ENCODE results near the gene CACNA1C.

The CACNA1C gene

DNA sequence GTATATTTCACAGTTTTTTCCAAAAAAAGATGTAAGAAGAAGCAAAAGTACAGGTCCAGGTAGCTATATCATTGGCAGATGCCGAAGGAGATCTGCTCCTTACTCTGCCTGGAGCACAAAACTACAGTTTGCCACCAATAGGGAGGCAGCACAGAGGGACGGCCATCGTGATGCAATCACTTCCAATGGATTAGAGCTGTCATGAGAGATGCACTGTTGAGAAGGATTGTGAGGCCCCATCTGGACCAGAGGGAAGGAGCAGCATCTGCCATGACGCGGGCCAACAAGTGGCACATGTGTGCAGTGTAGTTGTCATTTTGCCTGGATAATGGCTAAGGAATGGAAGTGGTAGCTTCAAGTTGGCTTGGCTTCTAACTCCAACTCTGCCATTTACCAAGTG lies 423.2 kb downstream of the CACNA1C start:
- Histone ChIP-seq H3K4me3 (IDR thresholded peaks at IDR 0.05; ENCODE audit: insufficient read depth, low read depth, low read length) (no peak overlapping the region), H3K79me2 (ENCODE audit: insufficient read depth, low read depth) (no peaks in the 10 kb centered on the region), H3K27ac (no peak overlapping the region), H3K4me1 (ENCODE audit: low read depth, poor library complexity, severe bottlenecking) (no peaks in the 10 kb centered on the region), H4K20me1 (ENCODE audit: insufficient read depth) (no peaks in the 10 kb centered on the region), H3K27me3 (ENCODE audit: insufficient read depth, low read depth) (no peaks in the 10 kb centered on the region), H3K36me3 (ENCODE audit: insufficient read depth) (no peaks in the 10 kb centered on the region), H3K9ac (no peak overlapping the region), H3K4me2 (no peak overlapping the region), H2AFZ (ENCODE audit: low read depth) (no peak overlapping the region)
- no peak for TF ChIP-seq CTCF (conservative IDR thresholded peaks at IDR 0.05; ENCODE audit: low read depth, low read length)

DNA sequence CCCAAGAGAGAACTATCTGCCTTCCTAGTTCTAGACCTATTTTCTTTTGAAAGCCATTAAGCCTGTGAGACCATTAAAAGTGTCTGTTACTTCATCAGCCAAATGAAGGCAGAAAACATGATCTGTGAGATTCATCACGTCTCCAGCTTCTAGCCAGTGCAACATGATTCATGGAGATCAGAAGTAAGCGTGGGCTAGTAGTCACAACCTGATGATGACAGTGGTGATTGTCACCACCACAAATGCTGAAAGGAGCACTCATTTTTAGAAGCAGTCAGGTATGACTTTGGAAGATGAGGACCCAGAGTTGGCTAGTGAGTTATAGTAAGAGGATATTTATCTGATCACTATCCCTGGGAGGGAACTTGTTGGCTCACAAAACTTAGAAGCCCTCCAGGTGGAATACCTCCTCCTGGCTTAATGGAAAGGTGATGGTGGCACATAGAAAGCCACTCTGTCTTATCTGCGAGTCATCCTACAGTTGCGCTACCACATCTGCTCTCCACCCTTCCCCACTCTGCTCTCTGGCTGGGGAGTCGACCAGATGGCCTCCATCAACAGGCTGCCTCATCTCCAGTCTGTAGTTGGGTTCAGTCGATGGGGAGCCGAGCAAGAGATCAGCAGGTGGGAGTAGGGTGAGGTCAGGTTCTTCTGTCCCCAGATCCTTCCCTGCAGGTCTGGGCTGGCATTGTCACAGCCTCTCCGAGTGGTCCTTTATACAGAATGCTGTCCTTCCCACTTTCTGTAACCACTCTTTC lies 424.4 kb downstream of the CACNA1C start:
- no peaks in the 10 kb centered on the region for H3K79me2 ChIP-seq (ENCODE audit: insufficient read depth, low read depth)
- no peak overlapping the region for H3K4me3 ChIP-seq (IDR thresholded peaks at IDR 0.05; ENCODE audit: insufficient read depth, low read depth, low read length)
- no peak overlapping the region for H3K9ac ChIP-seq
- H4K20me1 ChIP-seq (ENCODE audit: insufficient read depth) = no peaks in the 10 kb centered on the region
- H3K4me1 ChIP-seq (ENCODE audit: low read depth, poor library complexity, severe bottlenecking) = no peaks in the 10 kb centered on the region
- H3K27ac ChIP-seq = no peak overlapping the region
- H3K27me3 ChIP-seq (ENCODE audit: insufficient read depth, low read depth) = no peaks in the 10 kb centered on the region
- TF ChIP-seq CTCF (conservative IDR thresholded peaks at IDR 0.05; ENCODE audit: low read depth, low read length) = no peak
- H3K36me3 ChIP-seq (ENCODE audit: insufficient read depth) = no peaks in the 10 kb centered on the region
- H3K4me2 ChIP-seq = no peak overlapping the region
- H2AFZ ChIP-seq (ENCODE audit: low read depth) = no peak overlapping the region

DNA sequence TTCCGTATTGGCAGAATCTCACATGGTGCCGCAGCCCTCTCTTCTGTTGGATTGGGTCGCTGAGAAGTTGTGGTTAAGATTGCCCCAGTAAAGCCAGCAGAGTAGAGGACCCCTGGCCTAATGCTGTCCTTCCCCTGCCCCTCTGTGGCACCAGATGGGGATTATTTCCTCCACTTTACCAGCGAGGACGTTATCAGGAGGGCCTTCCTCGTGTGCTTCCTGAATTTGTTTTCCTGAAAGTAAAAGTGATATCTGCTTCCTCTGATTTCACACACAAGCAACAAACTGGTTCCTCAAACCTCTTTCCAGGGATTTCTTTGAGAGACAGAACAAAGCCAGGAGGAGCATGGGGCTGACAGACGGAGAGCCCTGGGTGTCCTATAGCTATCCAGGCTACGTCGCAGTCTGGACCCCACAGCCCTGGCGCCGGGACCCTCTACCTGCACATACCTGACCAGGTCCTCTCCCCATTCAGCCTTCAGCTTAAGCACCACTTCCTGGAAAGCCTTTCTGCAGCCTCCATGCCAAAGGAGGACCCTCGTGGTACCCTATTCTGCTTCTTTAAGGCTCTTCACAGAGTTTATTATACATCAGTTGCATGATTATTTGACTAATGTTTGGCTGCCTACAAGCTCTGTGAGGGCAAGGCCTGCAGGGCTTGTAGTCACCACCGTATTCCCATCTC lies 427.2 kb downstream of the CACNA1C start:
- H4K20me1 ChIP-seq (ENCODE audit: insufficient read depth) = no peaks in the 10 kb centered on the region
- no peaks in the 10 kb centered on the region for H3K27me3 ChIP-seq (ENCODE audit: insufficient read depth, low read depth)
- H3K9ac ChIP-seq = no peak overlapping the region
- H3K4me2 ChIP-seq = no peak overlapping the region
- H3K36me3 ChIP-seq (ENCODE audit: insufficient read depth) = no peaks in the 10 kb centered on the region
- no peak overlapping the region for H2AFZ ChIP-seq (ENCODE audit: low read depth)
- no peaks in the 10 kb centered on the region for H3K79me2 ChIP-seq (ENCODE audit: insufficient read depth, low read depth)
- H3K27ac ChIP-seq = no peak overlapping the region
- no peak for TF ChIP-seq CTCF (conservative IDR thresholded peaks at IDR 0.05; ENCODE audit: low read depth, low read length)
- no peaks in the 10 kb centered on the region for H3K4me1 ChIP-seq (ENCODE audit: low read depth, poor library complexity, severe bottlenecking)
- H3K4me3 ChIP-seq (IDR thresholded peaks at IDR 0.05; ENCODE audit: insufficient read depth, low read depth, low read length) = no peak overlapping the region

DNA sequence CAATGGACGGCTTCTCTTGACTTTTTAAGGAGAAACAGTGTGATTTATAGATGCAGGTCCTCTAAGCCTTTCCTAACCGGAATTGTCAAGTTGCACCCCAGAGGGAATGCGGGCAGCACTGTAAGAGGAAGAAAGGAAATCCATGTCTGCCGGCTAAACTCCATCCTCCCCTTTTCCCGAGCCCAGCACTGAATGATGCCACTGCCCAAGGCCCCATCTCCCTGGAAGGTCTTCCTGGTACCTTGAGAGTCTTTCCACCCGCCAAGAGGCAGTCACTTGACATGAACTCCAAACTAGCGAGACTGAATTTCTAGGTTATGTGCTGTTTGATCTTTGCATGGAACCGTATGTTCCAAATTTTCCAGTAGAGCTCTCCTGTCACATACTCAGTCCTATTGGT lies 428.6 kb downstream of the CACNA1C start:
- H3K4me1 ChIP-seq (ENCODE audit: low read depth, poor library complexity, severe bottlenecking) = no peaks in the 10 kb centered on the region
- no peaks in the 10 kb centered on the region for H3K27me3 ChIP-seq (ENCODE audit: insufficient read depth, low read depth)
- H3K4me2 ChIP-seq = no peak overlapping the region
- H4K20me1 ChIP-seq (ENCODE audit: insufficient read depth) = no peaks in the 10 kb centered on the region
- no peak overlapping the region for H3K27ac ChIP-seq
- no peak overlapping the region for H2AFZ ChIP-seq (ENCODE audit: low read depth)
- no peak for TF ChIP-seq CTCF (conservative IDR thresholded peaks at IDR 0.05; ENCODE audit: low read depth, low read length)
- no peak overlapping the region for H3K9ac ChIP-seq
- no peaks in the 10 kb centered on the region for H3K36me3 ChIP-seq (ENCODE audit: insufficient read depth)
- no peaks in the 10 kb centered on the region for H3K79me2 ChIP-seq (ENCODE audit: insufficient read depth, low read depth)
- H3K4me3 ChIP-seq (IDR thresholded peaks at IDR 0.05; ENCODE audit: insufficient read depth, low read depth, low read length) = no peak overlapping the region
